ENCODE results near the gene PARP6.

Gene PARP6, protein sequence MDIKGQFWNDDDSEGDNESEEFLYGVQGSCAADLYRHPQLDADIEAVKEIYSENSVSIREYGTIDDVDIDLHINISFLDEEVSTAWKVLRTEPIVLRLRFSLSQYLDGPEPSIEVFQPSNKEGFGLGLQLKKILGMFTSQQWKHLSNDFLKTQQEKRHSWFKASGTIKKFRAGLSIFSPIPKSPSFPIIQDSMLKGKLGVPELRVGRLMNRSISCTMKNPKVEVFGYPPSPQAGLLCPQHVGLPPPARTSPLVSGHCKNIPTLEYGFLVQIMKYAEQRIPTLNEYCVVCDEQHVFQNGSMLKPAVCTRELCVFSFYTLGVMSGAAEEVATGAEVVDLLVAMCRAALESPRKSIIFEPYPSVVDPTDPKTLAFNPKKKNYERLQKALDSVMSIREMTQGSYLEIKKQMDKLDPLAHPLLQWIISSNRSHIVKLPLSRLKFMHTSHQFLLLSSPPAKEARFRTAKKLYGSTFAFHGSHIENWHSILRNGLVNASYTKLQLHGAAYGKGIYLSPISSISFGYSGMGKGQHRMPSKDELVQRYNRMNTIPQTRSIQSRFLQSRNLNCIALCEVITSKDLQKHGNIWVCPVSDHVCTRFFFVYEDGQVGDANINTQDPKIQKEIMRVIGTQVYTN

DNA sequence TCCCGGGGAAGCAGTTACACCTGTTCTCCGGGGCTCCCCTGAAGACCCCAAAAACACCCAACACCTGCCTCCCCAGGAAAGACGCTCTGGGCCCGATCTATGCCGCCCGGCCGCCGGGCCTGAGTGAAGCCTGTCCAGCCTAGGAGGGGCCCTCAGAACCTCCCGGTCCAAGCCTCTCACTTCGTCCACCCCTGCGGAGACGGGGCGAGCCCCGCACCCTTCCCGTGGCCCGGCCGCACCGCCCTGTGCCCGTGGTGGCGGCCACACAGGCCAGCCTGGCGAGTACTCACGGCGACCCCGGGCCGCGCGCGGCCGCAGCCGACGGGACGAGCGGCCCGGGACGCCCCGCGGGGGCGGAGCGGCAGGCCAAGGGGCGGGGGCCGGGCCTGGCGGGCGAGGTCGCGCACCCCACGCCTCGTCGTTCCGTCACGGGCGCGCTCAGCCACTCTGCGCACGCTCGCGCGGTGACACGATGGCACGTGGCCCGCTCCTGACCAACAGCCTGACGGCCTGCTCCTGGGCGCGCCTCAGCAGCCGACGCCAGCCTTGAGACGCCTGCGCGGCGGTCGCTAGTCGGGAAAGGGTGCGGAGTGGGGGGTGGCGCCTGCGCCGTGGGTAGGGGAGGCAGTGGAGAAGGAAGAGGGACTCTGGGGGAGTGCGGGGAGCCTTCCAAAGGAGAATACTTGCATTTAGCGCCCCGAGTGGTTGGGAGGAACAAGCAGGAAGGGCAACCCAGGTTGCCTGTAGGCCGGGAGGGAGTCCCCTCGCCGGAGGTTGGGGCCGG, at the start of gene PARP6:
TSS of gene PARP6 (minus strand) at position 342 of the 784 bp plus-strand sequence. CDS start 5,077 bp downstream, outside the sequence.
- peak; percentile 99 for DNase-seq

DNA sequence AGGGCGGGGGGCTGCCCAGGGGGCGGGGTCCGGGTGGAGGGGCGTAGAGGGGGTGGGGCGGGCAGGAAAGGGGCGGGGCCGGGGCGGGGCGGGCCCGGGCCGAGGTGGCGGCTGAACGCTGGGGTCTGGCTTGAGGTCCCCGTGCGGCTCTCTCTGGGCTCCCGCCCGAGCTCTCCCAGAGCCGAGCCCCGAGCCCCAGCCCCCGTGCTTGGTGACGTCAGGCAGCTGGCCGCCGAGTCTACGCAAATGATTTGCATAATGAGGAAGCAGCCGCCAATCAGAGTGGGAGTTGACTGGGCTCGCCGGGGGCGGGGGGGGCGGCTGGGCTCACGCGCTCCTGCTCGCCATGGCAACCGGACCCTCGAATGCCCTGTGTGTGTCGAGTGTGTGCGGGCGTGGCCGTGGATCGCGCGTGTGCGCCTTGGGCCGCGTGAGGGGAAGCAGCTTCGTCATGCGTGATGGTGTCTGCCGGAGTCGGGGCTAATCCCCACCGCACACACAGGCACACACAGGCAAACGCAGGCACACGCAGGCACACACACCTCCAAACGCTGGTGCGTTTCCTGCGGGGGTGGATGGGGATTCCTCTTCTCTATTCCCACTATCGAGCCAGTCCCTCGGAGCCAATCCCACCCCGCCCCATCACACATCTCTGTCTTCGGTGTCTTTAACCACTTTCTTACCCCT, 47.8 kb upstream of the PARP6 start, which contains the start of gene CELF6:
TSS of gene CELF6 (minus strand) at position 173 of the 687 bp plus-strand sequence. CDS start 283 bp downstream, outside the sequence.
- DNase-seq, result peak; percentile 79

DNA sequence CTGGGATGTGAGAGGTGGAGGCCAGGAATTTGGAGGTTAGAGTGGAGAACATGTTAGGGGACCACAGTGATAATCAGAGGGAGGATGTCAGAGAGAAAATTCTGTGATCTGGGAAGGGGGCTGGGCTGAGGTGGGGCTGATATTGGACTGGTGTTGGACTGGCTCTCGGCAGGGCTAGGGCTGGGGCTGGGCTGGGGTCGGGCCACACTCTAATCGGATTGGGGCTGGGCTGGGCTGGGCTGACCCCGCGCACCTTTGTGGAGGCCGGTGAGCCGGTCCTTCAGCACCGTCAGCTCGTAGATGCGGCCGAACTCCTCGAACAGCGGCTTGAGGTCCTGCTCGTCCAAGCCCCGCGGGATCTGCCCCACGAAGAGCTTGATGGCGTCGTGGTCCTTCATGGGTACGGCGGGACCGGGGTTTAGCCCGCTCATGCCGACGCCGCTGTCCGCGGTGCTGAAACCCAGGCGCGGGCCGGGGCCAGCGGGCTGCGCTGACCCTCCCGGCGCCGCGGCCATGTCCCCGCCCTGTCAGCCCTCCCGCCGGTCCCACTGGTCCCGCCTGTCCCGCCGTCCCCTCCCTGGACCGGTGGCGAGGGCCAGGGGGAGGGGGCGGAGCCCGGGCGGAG, 47.1 kb upstream of the PARP6 start:
- DNase-seq, result peak; percentile 56

DNA sequence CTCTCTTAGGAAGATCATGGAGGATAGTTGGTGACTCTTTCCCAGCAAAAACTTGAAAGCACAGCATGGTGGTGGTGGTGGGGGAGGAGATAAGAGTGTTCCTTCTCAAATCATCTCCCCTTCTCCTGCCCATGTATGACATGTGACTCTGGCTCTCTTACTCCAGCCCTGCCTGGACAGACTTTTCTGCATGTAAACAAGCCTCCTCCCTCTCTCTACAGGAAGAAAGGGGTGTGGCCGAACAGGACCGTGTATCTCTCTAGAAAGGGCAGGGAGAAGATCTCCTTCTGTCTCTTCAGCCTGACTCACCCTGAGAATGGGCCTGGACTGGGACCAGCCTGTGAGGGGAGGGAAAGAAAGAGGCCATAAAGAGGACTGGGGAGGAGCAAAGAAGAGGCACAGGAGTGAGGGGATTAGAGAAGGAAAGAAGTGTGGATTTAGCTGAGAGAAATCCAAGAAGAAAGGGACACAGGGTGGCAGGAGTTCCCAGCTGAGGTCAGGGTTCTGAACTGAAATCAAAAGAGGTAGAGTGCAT, 46.1 kb upstream of the PARP6 start:
- DNase-seq, result no peak

DNA sequence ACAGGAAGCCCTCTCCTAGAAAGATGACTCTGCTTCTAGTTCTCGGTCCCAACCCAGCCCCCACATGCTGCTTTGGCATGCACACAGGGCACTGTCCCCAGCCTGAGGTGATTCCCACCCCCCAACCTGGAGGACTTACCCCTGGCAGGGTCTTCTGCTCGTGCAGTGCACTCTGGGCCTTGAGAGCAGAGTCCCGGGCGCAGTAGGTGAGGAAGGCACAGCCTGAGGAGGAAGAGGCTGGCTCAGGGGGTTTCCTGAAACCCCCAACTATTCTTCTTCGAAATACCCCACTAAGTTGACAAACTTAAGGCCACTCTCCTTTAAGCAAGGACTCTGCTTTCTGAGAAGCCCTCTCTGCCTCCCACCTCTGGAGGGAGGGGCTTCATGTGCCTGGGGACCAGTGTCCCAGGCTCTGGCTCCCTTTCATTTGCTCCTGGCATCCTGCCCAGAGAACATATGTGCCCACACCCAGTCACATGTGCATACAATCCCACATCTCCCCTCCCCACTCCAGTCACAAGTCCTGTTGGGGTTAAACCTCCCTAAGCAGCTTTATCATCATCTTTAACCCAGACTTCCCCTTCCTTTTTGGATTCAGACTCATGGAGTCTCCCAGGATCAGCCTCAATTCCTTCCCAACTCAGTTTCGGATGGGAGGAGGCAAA, 43.5 kb upstream of the PARP6 start:
- DNase-seq, result no peak

DNA sequence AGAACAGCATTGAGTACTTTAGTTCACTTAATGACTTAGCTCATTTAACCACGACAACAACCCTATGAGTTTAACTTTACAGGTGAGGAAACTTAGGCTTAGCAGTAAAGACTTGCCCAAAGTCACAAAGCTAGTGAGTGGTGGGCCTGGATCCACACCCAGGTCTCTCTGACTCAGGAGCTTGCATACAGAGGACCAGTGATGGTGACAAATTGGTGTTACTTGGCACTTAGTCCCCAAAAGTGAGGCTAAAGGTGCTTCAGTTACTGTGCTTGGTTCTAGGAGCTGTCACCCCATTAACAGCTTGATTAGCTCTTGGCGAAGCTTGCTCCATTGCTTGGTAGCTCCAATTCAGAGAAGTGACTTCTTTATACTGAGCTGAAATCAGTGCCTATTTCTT, 41.5 kb upstream of the PARP6 start:
- no peak for DNase-seq

DNA sequence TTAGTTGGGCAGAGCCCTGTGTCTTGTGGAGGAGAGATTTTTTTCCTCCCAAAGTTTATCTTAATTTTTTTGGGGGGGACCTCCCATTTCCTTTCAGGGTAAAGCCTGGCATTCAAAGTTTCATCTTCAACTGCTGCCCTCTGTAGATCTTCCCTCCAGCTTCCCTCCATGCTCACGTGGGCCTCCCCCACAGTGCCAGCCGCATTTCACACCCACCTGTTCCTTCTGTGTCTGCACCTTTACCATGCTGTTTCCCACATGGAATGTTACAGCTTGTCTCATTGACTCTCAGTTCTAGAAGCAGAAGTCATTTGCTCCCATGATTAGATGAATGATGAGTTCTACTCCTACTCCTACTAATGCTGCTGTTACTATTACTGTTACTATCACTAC, 41.1 kb upstream of the PARP6 start:
- DNase-seq, result no peak

DNA sequence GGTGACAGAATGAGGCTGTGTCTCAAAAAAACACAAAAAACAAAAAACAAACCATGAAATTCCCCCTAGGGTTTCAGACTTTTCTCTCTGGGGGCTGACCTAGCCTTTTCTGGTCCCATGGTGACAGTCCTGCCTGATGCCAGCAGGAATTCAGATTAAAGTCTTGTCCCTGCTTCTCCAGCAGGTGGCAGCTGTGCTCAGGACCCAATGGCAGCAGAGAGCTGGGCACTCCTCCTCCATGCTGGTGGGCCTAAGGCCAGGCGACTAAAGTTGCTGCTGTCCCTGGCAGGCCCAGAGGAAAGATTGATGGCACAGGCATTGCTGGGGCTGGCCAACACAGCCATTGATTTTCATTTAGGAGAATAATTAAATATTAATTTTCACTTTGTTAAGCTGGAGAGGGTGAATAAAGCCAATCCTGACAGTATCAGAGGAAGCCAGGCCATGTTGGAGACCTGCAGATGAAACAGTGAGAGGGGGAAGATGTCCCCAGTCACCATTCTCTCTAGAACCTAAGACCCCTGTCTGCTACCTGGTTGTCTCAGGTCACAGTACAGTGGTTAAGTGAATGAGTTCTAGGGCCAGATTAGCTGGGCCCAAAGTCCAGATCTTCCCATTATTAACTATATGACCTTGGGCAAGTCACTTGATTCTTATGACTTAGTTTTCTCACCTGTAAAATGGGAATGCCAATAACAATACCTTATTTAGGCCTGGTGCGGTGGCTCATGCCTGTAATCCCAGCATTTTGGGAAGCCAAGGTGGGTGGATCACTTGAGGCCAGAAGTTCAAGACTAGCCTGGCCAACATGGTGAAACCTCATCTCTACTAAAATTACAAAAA, 40.5 kb upstream of the PARP6 start:
- peak; percentile 72 for DNase-seq

DNA sequence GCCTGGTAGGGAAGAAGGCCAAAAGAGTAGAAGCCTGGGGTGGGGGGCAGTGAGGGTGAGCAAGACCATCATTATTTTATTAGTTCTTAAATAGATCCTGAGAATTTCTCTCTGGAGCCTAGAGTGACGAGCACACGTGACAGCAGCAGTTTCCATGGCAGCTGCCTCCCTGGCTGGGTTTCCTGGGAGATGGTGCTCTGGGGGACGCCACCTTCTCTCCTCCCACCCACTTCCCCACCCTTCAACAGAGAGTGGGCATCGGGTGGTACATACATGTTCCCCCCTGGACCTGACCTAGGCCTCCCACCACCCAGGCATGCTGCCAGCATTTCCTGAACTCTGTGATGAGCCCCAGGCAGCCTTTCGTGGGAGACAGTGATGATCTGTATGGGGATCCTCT, 34.7 kb upstream of the PARP6 start:
- DNase-seq, result no peak

DNA sequence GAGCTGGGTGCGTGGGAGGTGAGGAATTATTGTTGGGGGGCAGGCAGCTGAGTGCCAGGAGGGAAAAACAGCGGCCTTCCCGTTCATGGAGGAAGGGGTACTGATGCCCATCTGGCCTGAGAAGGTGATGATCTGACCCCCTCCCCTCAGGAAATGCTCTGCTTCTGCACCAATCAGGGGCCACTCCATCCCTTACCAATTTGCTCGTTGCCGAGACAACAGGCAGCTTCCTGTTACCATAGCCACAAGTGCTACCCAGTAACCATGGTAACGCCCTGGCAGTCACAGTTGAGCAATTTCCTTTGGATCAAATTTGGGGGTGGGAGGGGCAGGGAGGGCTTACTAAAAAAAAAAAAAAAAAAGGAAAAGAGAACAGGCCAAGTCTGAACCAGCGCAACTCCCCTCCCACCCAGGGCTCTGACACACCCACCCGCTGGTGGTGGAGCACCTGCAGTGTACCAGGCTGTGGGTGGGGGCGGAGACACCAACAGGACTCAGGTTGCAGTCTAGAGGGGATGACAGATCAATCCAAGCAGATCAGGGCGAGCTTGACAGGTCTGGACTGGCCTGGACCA, 33.9 kb upstream of the PARP6 start:
- DNase-seq, result peak; percentile 35

DNA sequence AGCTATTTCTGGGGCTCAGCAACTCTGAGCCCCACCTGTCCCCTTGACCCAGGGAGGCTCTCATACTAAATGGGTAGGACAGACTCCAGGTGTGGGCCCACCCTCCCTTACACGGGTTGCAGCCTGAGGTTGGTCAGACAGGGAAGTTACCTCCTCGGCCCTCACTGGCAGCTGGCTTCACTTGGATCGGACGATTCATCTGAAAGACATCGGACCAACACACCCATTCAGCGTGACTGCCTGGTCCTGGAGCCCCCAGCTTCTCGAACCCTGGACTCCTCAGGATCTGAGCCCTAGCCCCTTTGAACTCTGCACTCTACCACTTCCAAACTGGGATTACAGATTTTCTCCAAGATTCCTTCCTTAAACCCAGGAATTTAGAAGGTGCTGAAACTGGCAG, 32.2 kb upstream of the PARP6 start:
- no peak for DNase-seq

DNA sequence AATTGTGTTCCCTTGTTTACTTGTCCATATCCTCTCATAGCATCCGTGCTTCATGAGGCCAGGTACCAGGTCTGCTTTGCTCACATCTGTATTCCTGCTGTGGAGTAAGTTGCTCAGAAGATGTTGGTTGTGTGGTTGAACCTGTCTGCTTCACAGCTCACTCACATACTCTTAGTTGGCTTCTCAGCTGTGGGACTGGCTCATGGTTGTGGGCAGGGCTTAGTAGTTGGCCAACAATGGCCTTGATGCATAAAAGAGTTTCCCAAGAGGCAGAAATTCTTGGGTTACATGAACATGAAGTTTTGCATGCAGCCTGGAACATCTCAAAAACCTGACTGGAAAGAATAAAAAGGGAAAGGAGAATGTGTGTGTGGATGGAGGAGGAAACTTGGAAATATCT, 30.6 kb upstream of the PARP6 start:
- no peak for DNase-seq

DNA sequence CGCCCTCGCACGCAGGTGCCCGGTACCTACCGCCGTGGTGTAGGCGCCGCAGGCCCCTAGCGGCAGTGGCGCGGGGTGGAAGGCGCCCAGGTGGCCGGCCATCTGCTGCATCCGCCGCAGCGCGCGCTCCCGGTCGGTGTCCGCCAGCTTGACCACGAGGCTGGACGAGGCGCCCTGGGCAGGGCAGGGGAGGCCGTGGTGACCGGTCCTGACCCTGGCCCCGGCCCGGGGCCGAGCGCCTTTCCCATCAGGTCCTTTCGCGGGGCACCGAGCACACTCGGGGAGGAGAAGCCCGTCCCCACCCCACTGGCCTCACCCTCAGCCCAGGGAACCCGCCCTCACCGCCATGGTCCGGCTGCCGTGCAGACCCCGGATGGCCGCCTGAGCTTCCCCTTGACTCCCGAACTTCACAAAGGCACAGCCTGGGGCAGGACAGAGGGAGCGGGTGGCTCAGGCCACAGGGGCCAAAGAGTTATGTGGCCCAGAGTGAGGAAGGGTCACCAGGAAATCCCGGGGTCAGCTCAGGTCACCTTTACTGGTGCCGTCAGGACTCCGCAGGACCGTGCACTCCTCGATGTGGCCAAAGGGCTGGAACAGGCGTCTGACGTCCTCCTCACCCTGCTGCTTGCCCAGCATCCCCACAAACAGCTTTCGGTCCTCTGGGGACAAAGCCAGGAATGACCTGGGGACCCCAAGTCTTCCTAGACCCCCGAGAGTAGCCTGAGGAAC, 17.4 kb upstream of the PARP6 start:
- DNase-seq, result no peak

DNA sequence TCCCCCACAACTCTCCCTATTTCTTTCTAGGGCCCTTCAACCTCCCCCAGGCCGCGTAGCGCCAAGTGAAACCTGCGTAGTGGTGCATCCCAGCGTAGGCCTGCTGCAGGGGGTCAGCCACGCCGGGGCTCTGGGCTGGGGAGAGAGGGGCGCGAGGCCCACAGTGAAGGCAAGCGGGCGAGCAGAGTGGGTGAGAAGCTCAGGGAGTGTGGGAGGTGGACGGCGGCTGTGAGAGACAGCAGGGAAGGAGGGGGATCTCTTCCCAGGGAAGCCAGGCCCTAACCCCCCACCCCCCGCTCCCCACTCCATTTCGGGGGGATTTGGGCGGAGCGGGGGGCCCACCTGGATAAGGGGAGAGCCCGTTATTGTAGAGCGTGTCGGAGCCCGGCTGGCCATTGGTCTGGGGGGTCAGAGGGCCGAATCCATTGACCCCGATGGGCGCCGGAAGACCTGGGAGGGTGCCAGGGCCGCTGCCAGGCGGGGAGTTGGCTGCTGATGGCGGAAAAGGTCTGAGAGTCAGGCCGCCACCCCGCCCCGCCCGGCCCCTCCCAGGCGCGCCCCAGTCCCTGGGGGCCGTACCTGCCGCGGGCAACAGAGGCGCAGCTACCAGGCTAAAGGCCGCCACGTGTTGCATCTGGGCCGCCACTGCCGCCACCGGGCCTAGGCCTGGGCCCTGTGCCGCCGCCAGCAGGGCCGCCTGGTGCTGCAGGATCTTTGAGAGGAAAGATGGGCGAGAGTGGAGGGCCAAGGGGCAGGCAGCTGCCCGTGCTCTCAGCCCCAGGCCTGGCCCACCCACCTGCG, 16.6 kb upstream of the PARP6 start:
- no peak for DNase-seq

DNA sequence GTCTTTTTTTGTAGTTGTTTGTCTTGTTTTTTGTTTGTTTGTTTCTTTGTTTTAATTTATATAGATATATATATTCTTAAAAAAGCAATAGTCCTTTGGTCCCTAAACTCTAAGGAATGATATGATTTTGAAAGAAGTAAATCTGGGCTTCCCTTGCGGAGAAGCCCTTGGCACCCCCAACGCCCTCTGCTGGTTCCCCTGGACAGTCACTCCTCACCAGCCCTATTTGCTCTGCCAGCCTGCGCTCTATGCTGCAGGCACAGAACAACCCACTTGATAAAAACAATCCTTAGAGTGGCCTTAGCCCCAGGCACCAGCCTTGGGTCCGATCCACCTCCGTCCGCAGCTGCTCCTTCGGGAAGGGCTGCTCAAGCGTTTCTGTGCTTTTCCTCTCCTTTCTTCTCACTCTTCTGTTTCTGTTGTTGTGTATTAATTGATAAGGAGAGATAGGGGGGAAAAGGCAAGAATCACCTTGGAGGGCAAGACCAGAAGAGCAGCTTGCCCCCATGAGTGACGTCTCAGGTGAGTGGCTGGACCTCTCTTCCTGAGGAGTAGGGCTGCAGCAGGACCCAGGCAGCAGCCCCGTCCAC, 13.7 kb upstream of the PARP6 start:
- DNase-seq, result peak; percentile 68

DNA sequence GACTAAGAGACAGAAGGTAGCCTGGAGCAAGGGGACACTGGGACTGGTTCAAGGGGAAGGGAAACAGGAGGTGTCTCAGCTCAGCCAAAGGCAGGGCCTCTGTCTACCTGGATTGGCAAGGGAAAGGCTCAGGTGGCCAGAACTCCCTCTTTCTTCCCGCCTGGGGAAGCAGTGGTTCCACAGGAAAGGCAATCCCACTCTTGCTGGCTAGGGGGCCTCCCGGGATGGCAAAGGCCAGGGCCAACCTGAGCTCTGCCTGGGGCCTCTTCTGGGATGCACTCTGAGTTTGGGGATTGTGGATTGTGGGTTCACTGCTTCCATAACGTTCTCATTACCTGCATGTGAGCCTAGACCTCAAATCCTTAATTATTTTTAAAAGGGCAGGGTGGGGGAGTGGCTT, 13.0 kb upstream of the PARP6 start:
- DNase-seq, result no peak

DNA sequence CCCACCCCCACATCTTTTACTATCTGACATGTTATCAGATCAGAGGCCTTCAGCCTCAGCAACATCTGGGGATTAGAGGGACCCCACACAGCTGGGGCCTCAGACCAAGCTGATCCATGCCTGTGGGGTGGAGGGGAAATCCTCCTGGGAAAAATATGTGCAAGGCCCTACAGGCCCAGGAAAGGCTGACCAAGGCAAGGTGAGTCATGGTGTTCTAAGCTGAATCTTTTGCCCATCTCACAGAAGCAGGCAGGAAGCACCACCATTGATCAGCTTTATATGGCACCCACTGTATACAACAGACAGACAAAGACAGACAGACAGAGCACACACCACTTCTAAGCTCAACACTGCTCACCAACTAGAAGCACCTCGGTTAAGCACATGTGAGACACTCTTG, 12.4 kb upstream of the PARP6 start:
- DNase-seq, result no peak

DNA sequence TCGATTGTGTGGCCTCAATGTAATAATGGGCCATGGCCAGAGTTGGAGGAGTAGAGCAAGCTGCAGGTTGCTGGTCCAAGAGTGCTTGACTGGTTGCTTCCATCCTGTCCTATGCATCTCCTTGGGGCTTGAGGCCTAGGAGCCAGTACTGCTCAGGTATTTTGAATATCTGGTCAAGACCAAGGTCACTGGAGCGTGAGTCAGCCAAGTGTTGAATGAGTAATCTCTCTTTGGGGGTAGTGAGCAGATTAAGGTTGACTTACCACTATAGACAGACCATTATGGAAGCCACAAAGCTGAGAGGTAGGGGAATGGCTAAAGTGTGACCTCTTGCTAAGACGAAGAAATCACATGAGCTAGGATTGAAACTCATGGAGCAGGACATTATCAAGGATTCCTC, 9.4 kb upstream of the PARP6 start:
- DNase-seq, result no peak

Data from stimulated activated CD4-positive, alpha-beta T cell treated with anti-CD3 and anti-CD28 coated beads, Interleukin-15, amount 100 ng/mL, for 24 hours (primary cell).